ENCODE data around the gene HNF1A. TPM values are rescaled to one million over a fixed set of nuclear protein-coding genes. Genes with fewer than 3 reads are reported as not detected.

The HNF1A gene
- polyA plus RNA-seq, 1 donor from 2014 or later = not detected

- Histone ChIP-seq H3K27ac (ENCODE audit: low read length) (no peak overlapping the region), H3F3A (ENCODE audit: insufficient read depth, low read length, poor library complexity, severe bottlenecking) (no peaks in the 10 kb centered on the region), H4K20me1 (ENCODE audit: insufficient read depth) (no peaks in the 10 kb centered on the region), H2AFZ (ENCODE audit: low read depth, low read length) (no peak overlapping the region), H3K4me3 (ENCODE audit: low read length) (no peak overlapping the region), H3K9me2 (ENCODE audit: insufficient read depth, low read length) (no peaks in the 10 kb centered on the region), H3K36me3 (ENCODE audit: insufficient read depth, low read length) (no peaks in the 10 kb centered on the region), H3K27me3 (ENCODE audit: insufficient read depth, low read depth, low read length) (no peaks in the 10 kb centered on the region), H3K4me2 (ENCODE audit: low read length) (no peak overlapping the region), H3K9ac (ENCODE audit: low read length) (no peak overlapping the region), H3K79me2 (replicated peaks; ENCODE audit: insufficient read depth, low read length) (no peaks in the 10 kb centered on the region), H3K9me3 (ENCODE audit: low read length) (no peaks in the 10 kb centered on the region)
- TF ChIP-seq TAF1 (IDR thresholded peaks at IDR 0.05; ENCODE audit: low read depth) = no peak
- no peak for TF ChIP-seq REST (IDR thresholded peaks at IDR 0.05; ENCODE audit: borderline replicate concordance)
- no peak for TF ChIP-seq RAD21 (conservative IDR thresholded peaks at IDR 0.05)
- TF ChIP-seq POLR2AphosphoS5 (IDR thresholded peaks at IDR 0.05) = no peak
- TF ChIP-seq EZH2 (IDR thresholded peaks at IDR 0.05; ENCODE audit: borderline replicate concordance, insufficient read depth, low read length, poor library complexity, severe bottlenecking) = no peak
- TF ChIP-seq MXI1 (conservative IDR thresholded peaks at IDR 0.05; ENCODE audit: poor library complexity, severe bottlenecking) = no peak
- TF ChIP-seq CTCF (IDR thresholded peaks at IDR 0.05; ENCODE audit: poor library complexity, severe bottlenecking) = no peak
- TF ChIP-seq EP300 (conservative IDR thresholded peaks at IDR 0.05; ENCODE audit: poor library complexity, severe bottlenecking) = no peak
- no peak for TF ChIP-seq SMC3 (conservative IDR thresholded peaks at IDR 0.05; ENCODE audit: poor library complexity)
Measured at GRCh38 chr12:120941412-120941811, 36.9 kb upstream of the HNF1A start.

DNA sequence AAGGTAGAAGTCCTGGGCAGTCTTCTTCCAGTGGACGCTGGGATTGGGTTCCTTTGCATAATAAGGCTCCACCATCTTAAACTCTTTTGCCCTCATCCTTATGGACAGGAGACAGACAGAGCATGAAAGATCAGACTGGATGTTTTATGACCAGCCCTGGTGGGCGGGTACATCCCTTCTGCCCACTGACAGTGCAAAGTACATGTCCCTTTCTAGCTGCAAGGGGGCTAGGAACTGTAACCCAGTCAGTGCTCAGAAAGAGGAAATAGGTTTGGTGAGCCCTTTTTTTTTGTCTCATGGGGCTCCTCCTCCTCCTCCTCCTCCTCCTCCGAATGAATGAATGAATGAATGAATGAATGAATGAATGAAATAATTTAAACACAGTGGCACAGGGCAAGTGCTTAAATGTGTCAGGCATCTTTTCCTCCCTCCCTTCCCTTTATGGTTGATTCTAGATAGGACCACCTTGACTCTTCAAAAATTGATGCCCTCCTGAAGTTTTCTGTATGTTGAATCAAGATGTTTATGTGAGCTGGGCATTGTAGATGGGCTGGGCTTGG, 36.4 kb upstream of the HNF1A start:
- Histone ChIP-seq H3K36me3 (ENCODE audit: insufficient read depth, low read length) (no peaks in the 10 kb centered on the region), H3K27me3 (ENCODE audit: insufficient read depth, low read depth, low read length) (no peaks in the 10 kb centered on the region), H3K4me3 (ENCODE audit: low read length) (no peak overlapping the region), H3K27ac (ENCODE audit: low read length) (no peak overlapping the region), H3K9me2 (ENCODE audit: insufficient read depth, low read length) (no peaks in the 10 kb centered on the region), H2AFZ (ENCODE audit: low read depth, low read length) (no peak overlapping the region), H3K9ac (ENCODE audit: low read length) (no peak overlapping the region), H4K20me1 (ENCODE audit: insufficient read depth) (no peaks in the 10 kb centered on the region), H3F3A (ENCODE audit: insufficient read depth, low read length, poor library complexity, severe bottlenecking) (no peaks in the 10 kb centered on the region), H3K4me2 (ENCODE audit: low read length) (no peak overlapping the region), H3K79me2 (replicated peaks; ENCODE audit: insufficient read depth, low read length) (no peaks in the 10 kb centered on the region), H3K9me3 (ENCODE audit: low read length) (no peaks in the 10 kb centered on the region)
- TF ChIP-seq EZH2 (IDR thresholded peaks at IDR 0.05; ENCODE audit: borderline replicate concordance, insufficient read depth, low read length, poor library complexity, severe bottlenecking) (no peak), EP300 (conservative IDR thresholded peaks at IDR 0.05; ENCODE audit: poor library complexity, severe bottlenecking) (no peak), MXI1 (conservative IDR thresholded peaks at IDR 0.05; ENCODE audit: poor library complexity, severe bottlenecking) (no peak), SMC3 (conservative IDR thresholded peaks at IDR 0.05; ENCODE audit: poor library complexity) (no peak), RAD21 (conservative IDR thresholded peaks at IDR 0.05) (no peak), TAF1 (IDR thresholded peaks at IDR 0.05; ENCODE audit: low read depth) (no peak), REST (IDR thresholded peaks at IDR 0.05; ENCODE audit: borderline replicate concordance) (no peak), POLR2AphosphoS5 (IDR thresholded peaks at IDR 0.05) (no peak), CTCF (IDR thresholded peaks at IDR 0.05; ENCODE audit: poor library complexity, severe bottlenecking) (no peak)
